ENCODE data around the gene TMEM132D. TPM values are rescaled to one million over a fixed set of nuclear protein-coding genes. Genes with fewer than 3 reads are reported as not detected.

Gene TMEM132D
- total and polyA plus RNA-seq, 2 of the 8 experiments (the other 6 are each of a cell fraction or from before 2014, with no cell fraction given) = 3.5 to 10.1 TPM

DNA sequence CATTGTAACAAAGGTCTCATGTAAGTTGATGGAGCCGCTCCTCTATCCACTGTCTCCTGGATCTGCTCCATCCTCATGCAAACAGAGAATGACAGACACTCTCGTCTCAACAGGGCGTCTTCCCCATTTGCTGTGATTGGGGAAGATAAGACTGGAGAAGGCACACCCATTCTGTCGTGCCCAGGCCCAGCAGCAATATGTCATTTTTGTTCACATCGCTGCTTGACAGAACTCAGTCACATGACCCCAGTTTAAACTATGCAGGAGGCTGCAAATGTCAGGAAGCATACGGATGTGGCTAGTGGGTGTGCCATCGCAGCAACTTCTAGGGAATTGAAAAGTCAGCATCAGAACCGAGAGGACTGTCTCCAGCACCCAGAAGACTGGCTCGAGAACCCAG is 290.5 kb downstream of the TMEM132D start (continued):
- TF ChIP-seq HDAC2 (IDR thresholded peaks at IDR 0.05; ENCODE audit: borderline replicate concordance in 1 of 2, low read depth in 2 of 2, low read length in 2 of 2) = no peak

All from H1 (cell line).